WI38 (cell line): ENCODE measurements around the gene XRCC3.
A peak's percentile ranks its signal among the peaks of the same experiment; 100 is the strongest.

Source experiments
- H3K4me3 ChIP-seq: 2 replicates; pipeline ENCODE4 v1.5.1; 2011; ENCODE audit warnings: low read depth, mild to moderate bottlenecking, control low read depth, low read length
- TF ChIP-seq, protein P1 (sequence below): IDR thresholded peaks from 2 replicates; pipeline ENCODE4 v1.5.1; 2012; ENCODE audit warnings: low read depth, mild to moderate bottlenecking, control low read depth, low read length

Gene XRCC3

DNA sequence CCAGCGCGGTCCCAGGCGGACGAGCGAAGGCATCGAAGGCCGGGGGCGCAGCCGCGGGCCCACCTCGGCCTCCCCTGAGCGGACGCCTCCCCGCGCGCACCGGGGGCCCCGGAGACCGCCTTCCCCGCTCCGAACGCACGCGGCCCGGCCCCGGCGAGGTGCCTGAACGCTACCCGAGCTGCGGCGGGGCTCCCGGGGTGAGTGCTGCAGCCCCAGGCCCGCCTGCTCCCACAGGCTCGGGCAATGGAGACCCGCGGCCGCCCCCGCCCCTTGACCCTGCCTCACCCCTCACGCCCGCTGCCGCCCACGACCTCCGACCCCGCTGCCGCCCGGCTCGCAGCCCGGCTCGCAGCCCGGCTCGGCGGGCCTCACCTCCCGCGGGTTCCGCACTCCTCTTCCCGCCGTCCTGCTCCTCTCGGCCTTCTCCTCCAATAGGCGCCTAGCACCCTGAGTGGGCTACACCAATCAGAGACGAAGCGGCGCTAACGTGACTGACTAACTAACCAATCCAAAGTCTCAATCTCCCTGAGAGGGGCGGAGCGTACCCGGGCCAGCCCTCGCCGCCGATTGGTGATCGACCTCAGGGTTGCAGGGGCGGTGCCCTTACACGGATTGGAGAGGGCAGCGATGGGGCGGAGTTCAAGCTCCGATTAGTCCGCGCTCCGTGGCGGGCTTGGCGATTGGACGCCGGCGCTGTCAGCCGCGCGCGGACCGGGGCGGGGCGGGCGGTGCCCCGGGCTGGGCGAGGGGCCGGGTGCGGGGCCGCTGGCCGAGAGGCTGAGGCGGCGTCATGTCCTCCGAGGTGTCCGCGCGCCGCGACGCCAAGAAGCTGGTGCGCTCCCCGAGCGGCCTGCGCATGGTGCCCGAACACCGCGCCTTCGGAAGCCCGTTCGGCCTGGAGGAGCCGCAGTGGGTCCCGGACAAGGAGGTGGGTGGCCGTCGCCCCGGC lies at the start of gene XRCC3, which contains the start of gene ZFYVE21:
XRCC3 (minus strand) TSS at position 400 of the 949 bp plus-strand sequence. CDS start 4,364 bp downstream, outside the sequence.
ZFYVE21 (plus strand) TSS at position 759 of the 949 bp plus-strand sequence; CDS start at position 791, 32 bp downstream.
- H3K4me3 ChIP-seq = peak within 1 kb of the TSS; percentile 63
- TF ChIP-seq, protein P1, sequence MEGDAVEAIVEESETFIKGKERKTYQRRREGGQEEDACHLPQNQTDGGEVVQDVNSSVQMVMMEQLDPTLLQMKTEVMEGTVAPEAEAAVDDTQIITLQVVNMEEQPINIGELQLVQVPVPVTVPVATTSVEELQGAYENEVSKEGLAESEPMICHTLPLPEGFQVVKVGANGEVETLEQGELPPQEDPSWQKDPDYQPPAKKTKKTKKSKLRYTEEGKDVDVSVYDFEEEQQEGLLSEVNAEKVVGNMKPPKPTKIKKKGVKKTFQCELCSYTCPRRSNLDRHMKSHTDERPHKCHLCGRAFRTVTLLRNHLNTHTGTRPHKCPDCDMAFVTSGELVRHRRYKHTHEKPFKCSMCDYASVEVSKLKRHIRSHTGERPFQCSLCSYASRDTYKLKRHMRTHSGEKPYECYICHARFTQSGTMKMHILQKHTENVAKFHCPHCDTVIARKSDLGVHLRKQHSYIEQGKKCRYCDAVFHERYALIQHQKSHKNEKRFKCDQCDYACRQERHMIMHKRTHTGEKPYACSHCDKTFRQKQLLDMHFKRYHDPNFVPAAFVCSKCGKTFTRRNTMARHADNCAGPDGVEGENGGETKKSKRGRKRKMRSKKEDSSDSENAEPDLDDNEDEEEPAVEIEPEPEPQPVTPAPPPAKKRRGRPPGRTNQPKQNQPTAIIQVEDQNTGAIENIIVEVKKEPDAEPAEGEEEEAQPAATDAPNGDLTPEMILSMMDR = no peak

DNA sequence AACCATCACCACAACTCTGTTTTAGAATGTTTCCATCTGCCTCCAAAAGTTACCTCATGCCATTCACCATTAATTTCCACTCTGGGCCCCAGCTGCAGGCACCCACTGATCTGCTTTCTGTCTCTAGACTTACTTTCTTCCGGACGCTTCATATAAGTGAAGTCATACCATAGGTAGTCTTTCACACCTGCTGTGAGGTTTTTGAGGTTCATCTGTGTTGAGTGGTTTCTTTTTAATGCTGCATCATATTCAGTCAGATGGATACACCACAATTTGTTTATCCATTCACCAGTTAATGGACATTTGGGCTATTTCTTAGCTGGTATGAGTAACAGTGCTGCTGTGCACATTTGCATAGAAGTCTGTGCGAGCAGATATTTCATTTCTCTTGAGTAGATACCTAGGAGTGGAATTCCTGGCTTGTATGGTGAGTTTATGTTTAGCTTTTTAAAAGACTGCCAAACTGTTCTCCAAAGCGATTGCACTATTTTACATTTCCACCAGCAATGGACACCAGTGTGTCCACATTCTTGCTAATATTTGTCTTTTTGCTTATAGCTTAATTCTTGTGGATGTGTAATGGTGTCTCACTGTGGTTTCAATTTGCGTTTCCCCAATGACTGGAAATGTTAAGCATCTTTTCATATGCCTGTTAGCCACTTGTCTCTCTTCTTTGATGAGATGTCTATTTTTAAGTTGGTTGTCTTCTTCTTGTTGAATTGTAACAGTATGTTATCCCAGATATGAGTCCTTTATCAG lies 48.7 kb upstream of the XRCC3 start:
- TF ChIP-seq, protein P1 = no peak
- H3K4me3 ChIP-seq = no peak overlapping the region

DNA sequence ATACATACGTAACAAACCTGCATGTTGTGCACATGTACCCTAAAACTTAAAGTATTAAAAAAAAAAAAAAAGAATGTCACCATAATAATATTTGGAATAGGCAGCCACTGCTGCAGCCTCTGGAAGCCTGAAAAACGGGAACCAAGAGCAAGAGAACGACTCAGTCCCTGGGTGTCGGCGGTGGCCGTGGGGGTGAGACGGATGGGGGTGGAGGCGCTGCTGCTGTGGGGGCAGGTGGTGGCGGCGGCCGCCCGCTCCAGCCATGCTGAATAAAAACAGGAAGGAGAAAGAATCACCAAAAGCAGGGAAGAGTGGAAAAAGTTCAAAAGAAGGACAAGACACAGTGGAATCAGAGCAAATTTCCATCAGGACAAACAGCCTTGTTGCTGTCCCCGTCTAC lies 47.3 kb upstream of the XRCC3 start:
- TF ChIP-seq, protein P1 = no peak

DNA sequence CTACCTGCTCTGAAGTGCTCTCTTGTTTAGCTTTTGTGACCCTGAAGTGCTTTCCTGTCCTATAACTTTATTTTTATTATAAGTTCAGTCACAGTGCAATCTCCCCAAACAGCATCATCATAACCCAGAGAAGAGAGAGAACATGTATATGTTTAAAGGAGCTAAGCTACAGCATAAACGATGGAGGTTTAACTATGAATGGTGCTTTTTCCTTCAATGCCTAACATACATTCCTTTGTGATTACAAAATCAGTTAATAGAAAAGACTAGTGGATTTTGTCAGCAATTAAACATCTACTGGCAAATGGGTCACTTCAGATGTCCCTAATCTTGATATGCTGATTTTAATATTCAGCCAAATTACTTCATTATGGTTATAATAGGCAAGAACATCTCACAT lies 46.8 kb upstream of the XRCC3 start:
- TF ChIP-seq, protein P1 = no peak
- H3K4me3 ChIP-seq = no peak overlapping the region

More for the DNA sequence above, 47.3 kb upstream of the XRCC3 start:
- H3K4me3 ChIP-seq = no peak overlapping the region

DNA sequence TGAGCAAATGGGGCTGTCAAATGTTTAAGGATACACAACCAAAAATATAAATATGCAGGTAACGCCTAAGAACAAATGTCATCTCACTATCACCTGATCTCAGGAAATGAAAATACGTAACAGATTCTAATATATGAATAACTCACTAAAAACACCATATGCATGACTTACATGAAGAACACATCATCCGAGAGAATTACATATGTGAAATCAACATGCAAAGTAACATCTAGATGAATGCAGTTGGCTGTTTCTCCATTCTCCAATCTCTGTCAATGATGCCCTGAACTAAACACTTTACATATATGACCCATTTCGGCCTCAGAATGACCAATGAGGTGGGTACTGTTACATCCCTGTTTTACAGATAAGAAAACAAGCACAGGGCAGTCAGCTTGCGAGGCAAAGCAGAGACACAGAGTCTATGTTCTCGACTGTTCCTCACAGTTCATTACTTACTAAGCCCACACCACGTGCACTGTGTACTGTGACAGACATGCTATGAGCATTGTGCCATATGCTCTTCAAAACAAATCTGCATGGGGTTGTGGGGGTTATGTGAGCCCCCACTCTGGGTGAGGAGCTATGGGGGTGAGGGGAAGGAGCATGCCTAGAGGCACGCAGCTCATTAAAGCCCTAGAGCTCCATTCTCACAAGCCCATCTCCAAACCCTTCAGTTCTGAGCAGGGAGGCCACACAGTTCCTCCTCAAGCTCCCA lies 43.0 kb upstream of the XRCC3 start:
- TF ChIP-seq, protein P1 = no peak
- no peak overlapping the region for H3K4me3 ChIP-seq

DNA sequence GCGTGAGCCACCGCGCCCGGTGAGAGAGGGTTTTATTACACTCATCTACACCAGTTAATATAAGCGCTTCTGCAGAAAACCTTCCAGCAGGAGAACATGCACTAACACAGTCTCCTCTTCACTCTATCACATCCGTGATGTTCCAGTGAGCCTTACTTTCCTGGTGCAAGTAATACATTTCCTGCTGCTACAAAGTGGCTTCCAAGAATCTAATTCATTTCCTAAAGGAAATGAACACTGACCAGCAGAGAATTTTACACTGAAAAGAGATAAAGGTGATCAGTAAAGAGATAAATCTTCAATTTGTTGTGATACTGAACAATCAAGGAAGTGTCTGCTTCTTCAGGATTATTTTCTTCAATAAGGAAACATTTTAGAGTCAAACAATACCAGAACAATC lies 39.8 kb upstream of the XRCC3 start:
- no peak overlapping the region for H3K4me3 ChIP-seq
- TF ChIP-seq, protein P1 = no peak
